GF-D8 (cell line): ENCODE data around the gene PGF.
"Not testable (repeated sequence)": the region's sequence is repeated elsewhere in the genome, so short reads cannot be mapped to it uniquely, and the experiment has no call there.

Experiments
- DNase-seq: peaks from one replicate; lab custom pipeline; 2025; lab: John Stamatoyannopoulos, UW

Gene PGF

GRCh38 chr14:74955229-74956026 lies at the start of gene PGF:
PGF (minus strand) TSS chr14:74955597; CDS start chr14:74955242, 355 bp downstream.
- no peak for DNase-seq

GRCh38 chr14:75003250-75004027 lies 48.0 kb upstream of the PGF start:
- no peak for DNase-seq

- DNase-seq: peak; percentile 73
These were observed 47.2 kb upstream of the PGF start, which contains the start of gene EIF2B2 for GRCh38 chr14:75002392-75003249. EIF2B2 (plus strand) TSS chr14:75002921; CDS start chr14:75002991, 70 bp downstream.

GRCh38 chr14:75001899-75002298 lies 46.5 kb upstream of the PGF start:
- no peak for DNase-seq

GRCh38 chr14:75001261-75001660 lies 45.9 kb upstream of the PGF start:
- no peak for DNase-seq

- not testable (repeated sequence) for DNase-seq
These were observed 40.4 kb upstream of the PGF start for GRCh38 chr14:74995781-74996180.

- not testable (repeated sequence) for DNase-seq
These were observed 38.8 kb upstream of the PGF start for GRCh38 chr14:74994182-74994581.

GRCh38 chr14:74988993-74989392 lies 33.6 kb upstream of the PGF start:
- DNase-seq: no peak

GRCh38 chr14:74988131-74988530 lies 32.7 kb upstream of the PGF start:
- DNase-seq: no peak

GRCh38 chr14:74985806-74986205 lies 30.4 kb upstream of the PGF start:
- DNase-seq: no peak

- DNase-seq: no peak
These were observed 29.6 kb upstream of the PGF start for GRCh38 chr14:74985028-74985310.

- DNase-seq: no peak
These were observed 29.0 kb upstream of the PGF start for GRCh38 chr14:74984236-74985027.

GRCh38 chr14:74983343-74983742 lies 27.9 kb upstream of the PGF start:
- no peak for DNase-seq

- no peak for DNase-seq
These were observed 27.3 kb upstream of the PGF start for GRCh38 chr14:74982661-74983060.

- DNase-seq: no peak
These were observed 26.4 kb upstream of the PGF start for GRCh38 chr14:74981833-74982232.

- no peak for DNase-seq
These were observed 26.0 kb upstream of the PGF start for GRCh38 chr14:74981462-74981782.

- DNase-seq: no peak
These were observed 25.5 kb upstream of the PGF start for GRCh38 chr14:74980731-74981461.

GRCh38 chr14:74980398-74980730 lies 25.0 kb upstream of the PGF start:
- no peak for DNase-seq

GRCh38 chr14:74979442-74980397 lies 24.3 kb upstream of the PGF start:
- DNase-seq: no peak

GRCh38 chr14:74979029-74979428 lies 23.6 kb upstream of the PGF start:
- no peak for DNase-seq
